GM23248 (cell line): ENCODE results near the gene C4A. TPM values are rescaled to one million over a fixed set of nuclear protein-coding genes. Genes with fewer than 3 reads are reported as not detected.
"Not testable (repeated sequence)": the region's sequence is repeated elsewhere in the genome, so short reads cannot be mapped to it uniquely, and the experiment has no call there.

Source experiments
- DNase-seq: peaks from one replicate; pipeline ENCODE4 v3.0.0-alpha.2; 2015
- H2AFZ ChIP-seq: fragments of 200-600 bp; sonication (generic); 2 replicates; pipeline ENCODE4 v1.6.1; 2016; ENCODE audit warnings: antibody characterized with exemption
- H3F3A ChIP-seq: fragments of 200-600 bp; sonication (generic); 2 replicates; pipeline ENCODE4 v1.6.1; 2016; ENCODE audit warnings: mild to moderate bottlenecking, antibody characterized with exemption, mixed run types; ENCODE audit not compliant: insufficient read depth
- H3K27ac ChIP-seq: fragments of 200-600 bp; sonication (generic); 2 replicates; pipeline ENCODE4 v1.5.1; 2016; ENCODE audit warnings: mild to moderate bottlenecking
- H3K27me3 ChIP-seq: fragments of 200-600 bp; sonication (generic); replicated peaks from 2 replicates; pipeline ENCODE4 v1.6.1; 2016; ENCODE audit warnings: mild to moderate bottlenecking; ENCODE audit not compliant: insufficient read depth
- H3K36me3 ChIP-seq: fragments of 200-600 bp; sonication (generic); 2 replicates; pipeline ENCODE4 v1.6.1; 2016; ENCODE audit warnings: low read depth, mild to moderate bottlenecking
- H3K4me1 ChIP-seq: fragments of 200-600 bp; sonication (generic); 2 replicates; pipeline ENCODE4 v1.6.1; 2016; ENCODE audit warnings: mild to moderate bottlenecking; ENCODE audit not compliant: insufficient read depth
- H3K4me2 ChIP-seq: fragments of 200-600 bp; sonication (generic); one replicate; pipeline ENCODE4 v1.6.1; 2016; ENCODE audit warnings: mild to moderate bottlenecking; ENCODE audit not compliant: unreplicated experiment
- H3K4me3 ChIP-seq: fragments of 200-600 bp; sonication (generic); 2 replicates; pipeline ENCODE4 v1.5.1; 2016; ENCODE audit warnings: mild to moderate bottlenecking
- H3K79me2 ChIP-seq: fragments of 200-600 bp; sonication (generic); 2 replicates; pipeline ENCODE4 v1.6.1; 2016; ENCODE audit warnings: mild to moderate bottlenecking; ENCODE audit not compliant: insufficient read depth
- H3K9ac ChIP-seq: fragments of 200-600 bp; sonication (generic); 2 replicates; pipeline ENCODE4 v1.6.1; 2016; ENCODE audit warnings: mild to moderate bottlenecking
- H3K9me2 ChIP-seq: fragments of 200-600 bp; sonication (generic); 2 replicates; pipeline ENCODE4 v1.6.1; 2016; ENCODE audit warnings: mixed run types, mild to moderate bottlenecking, moderate library complexity; ENCODE audit not compliant: insufficient read depth
- H3K9me3 ChIP-seq: fragments of 200-600 bp; sonication (generic); one replicate; pipeline ENCODE4 v1.6.1; 2017; ENCODE audit warnings: low read depth
- H4K20me1 ChIP-seq: fragments of 200-600 bp; sonication (generic); 2 replicates; pipeline ENCODE4 v1.6.0; 2016; ENCODE audit not compliant: insufficient read depth
- EZH2 ChIP-seq: fragments of 200-600 bp; sonication (generic); IDR thresholded peaks from 2 replicates; pipeline ENCODE4 v1.6.1; 2018; ENCODE audit warnings: antibody characterized with exemption, mild to moderate bottlenecking; ENCODE audit not compliant: insufficient read depth, poor library complexity, severe bottlenecking
- EZH2phosphoT487 ChIP-seq: fragments of 200-600 bp; sonication (generic); IDR thresholded peaks from 2 replicates; pipeline ENCODE4 v1.6.1; 2018; ENCODE audit warnings: antibody characterized with exemption, moderate library complexity, mild to moderate bottlenecking, low read depth; ENCODE audit not compliant: insufficient read depth
- WGBS, 2 experiments: methylation state at CpG; one replicate each; pipeline ENCODE4 v1.1.6; 2015 to 2017; ENCODE audit warnings: low lambda C conversion rate in 2 of 2, low coverage in 1 of 2; ENCODE audit errors: missing lambda C conversion rate in 2 of 2; 5-methylcytosine and 5-hydroxymethylcytosine counted together
- in situ Hi-C: fragments of 300-500 bp; cut with MboI; formaldehyde crosslinking; loops from 2 replicates; pipeline ENCODE4 v1.15.0; 2020
- polyA plus RNA-seq: library from polyadenylated mRNA; unstranded; fragments of >200 nt; fragmentation: Nextera tagmentation; extraction: Ambion mirVana; gene quantifications from 2 replicates; pipeline ENCODE4 v1.2.1, GENCODE V29; 2016
- total RNA-seq: library from RNA; depleted of rRNA; stranded (reverse); fragments of >200 nt; shearing (Covaris generic); gene quantifications from 2 replicates; pipeline ENCODE4 v1.2.3, GENCODE V29; 2014; rRNA removed

C4A gene
- total RNA-seq = 4.8 and 5.3 TPM in 2 replicates
- 1.3 and 2.4 TPM in 2 replicates for polyA plus RNA-seq

DNA sequence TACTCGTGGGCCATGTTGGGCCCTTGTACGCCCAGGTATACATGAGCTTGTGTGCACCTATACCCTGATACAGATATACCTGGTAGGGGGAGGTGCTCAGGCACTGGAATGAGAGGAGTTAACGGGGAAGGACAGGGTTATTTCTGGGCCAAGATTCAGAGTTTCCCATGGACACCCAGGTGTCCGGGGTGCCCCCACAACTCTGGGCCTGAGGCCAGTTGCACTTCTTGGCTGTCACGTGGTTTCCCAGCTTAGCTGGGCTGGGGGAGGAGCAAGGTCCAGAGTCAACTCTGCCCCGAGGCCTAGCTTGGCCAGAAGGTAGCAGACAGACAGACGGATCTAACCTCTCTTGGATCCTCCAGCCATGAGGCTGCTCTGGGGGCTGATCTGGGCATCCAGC lies at the start of gene C4A:
C4A (plus strand) TSS at position 314 of the 400 bp plus-strand sequence; CDS start at position 365, 51 bp downstream.
- H3F3A ChIP-seq, H3K79me2 ChIP-seq, H3K4me1 ChIP-seq, H3K9ac ChIP-seq, in situ Hi-C loops, DNase-seq, H3K4me3 ChIP-seq, H3K27ac ChIP-seq, H4K20me1 ChIP-seq, H2AFZ ChIP-seq, H3K9me2 ChIP-seq, H3K9me3 ChIP-seq, H3K27me3 ChIP-seq, H3K4me2 ChIP-seq: not testable (repeated sequence)
- peaks cover 11% of the 10 kb centered on the region; the same call in 1 of the 2 replicates for H3K36me3 ChIP-seq
- WGBS, 2 experiments = no CpG with 5 or more reads among the region's 7 CpGs

DNA sequence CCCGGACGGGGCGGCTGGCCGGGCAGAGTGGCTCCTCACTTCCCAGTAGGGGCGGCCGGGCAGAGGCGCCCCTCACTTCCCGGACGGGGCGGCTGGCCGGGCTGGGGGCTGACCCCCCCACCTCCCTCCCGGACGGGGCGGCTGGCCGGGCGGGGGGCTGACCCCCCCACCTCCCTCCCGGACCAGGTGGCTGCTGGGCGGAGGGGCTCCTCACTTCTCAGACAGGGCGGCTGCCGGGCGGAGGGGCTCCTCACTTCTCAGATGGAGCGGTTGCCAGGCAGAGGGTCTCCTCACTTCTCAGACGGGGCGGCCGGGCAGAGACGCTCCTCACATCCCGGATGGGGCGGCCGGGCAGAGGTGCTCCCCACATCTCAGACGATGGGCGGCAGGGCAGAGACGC lies 49.7 kb upstream of the C4A start:
- H3K79me2 ChIP-seq, H3K27ac ChIP-seq, H3K36me3 ChIP-seq, H3K4me2 ChIP-seq, H3F3A ChIP-seq, H3K4me3 ChIP-seq, H3K9me2 ChIP-seq, H3K9ac ChIP-seq, H3K27me3 ChIP-seq, H2AFZ ChIP-seq, H3K9me3 ChIP-seq, DNase-seq, H4K20me1 ChIP-seq, in situ Hi-C loops, H3K4me1 ChIP-seq: not testable (repeated sequence)
- 88% methylated on average over 26 of the region's 32 CpGs; no CpG with 5 or more reads in 1 of the 2 experiments for WGBS, 2 experiments

DNA sequence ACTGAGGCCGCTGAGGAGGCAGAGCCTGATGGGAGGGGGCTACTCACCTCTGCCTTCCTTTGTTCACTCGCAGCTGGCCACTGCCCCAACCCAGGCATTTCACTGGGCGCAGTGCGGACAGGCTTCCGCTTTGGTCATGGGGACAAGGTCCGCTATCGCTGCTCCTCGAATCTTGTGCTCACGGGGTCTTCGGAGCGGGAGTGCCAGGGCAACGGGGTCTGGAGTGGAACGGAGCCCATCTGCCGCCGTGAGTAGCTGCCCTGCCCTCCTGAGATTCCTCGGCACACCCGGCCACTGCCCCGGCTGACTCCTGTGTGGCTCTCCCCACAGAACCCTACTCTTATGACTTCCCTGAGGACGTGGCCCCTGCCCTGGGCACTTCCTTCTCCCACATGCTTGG lies 48.3 kb upstream of the C4A start:
- Histone ChIP-seq H4K20me1 (no peaks in the 10 kb centered on the region), H3K9me3 (no peaks in the 10 kb centered on the region), H3F3A (no peaks in the 10 kb centered on the region), H3K9me2 (no peaks in the 10 kb centered on the region), H2AFZ (no peak overlapping the region), H3K4me1 (no peaks in the 10 kb centered on the region), H3K4me3 (no peak overlapping the region), H3K27me3 (no peaks in the 10 kb centered on the region), H3K27ac (no peak overlapping the region), H3K9ac (no peak overlapping the region), H3K4me2 (no peak overlapping the region), H3K79me2 (no peaks in the 10 kb centered on the region), H3K36me3 (no peaks in the 10 kb centered on the region)
- TF ChIP-seq EZH2 (no peak), EZH2phosphoT487 (no peak)
- WGBS, 2 experiments = 84 to 87% methylated on average over 19 of the region's 19 CpGs
- no peak for DNase-seq
- in situ Hi-C loops = no loop called here

- no peak overlapping the region for H3K27ac ChIP-seq
- no peak overlapping the region for H3K4me2 ChIP-seq
- no peak overlapping the region for H2AFZ ChIP-seq
- no peaks in the 10 kb centered on the region for H3K79me2 ChIP-seq
- no peaks in the 10 kb centered on the region for H3F3A ChIP-seq
- H3K9me3 ChIP-seq = no peaks in the 10 kb centered on the region
- H3K4me1 ChIP-seq = no peaks in the 10 kb centered on the region
- TF ChIP-seq EZH2phosphoT487 = no peak
- H3K36me3 ChIP-seq = no peaks in the 10 kb centered on the region
- H3K27me3 ChIP-seq = no peaks in the 10 kb centered on the region
- WGBS, 2 experiments = 85 to 89% methylated on average over 3 of the region's 3 CpGs
- no peak overlapping the region for H3K4me3 ChIP-seq
- in situ Hi-C loops = no loop called here
- H3K9me2 ChIP-seq = no peaks in the 10 kb centered on the region
- no peak overlapping the region for H3K9ac ChIP-seq
- no peaks in the 10 kb centered on the region for H4K20me1 ChIP-seq
- DNase-seq = no peak
These were observed 46.8 kb upstream of the C4A start for GRCh38 chr6:31935021-31935420.

DNA sequence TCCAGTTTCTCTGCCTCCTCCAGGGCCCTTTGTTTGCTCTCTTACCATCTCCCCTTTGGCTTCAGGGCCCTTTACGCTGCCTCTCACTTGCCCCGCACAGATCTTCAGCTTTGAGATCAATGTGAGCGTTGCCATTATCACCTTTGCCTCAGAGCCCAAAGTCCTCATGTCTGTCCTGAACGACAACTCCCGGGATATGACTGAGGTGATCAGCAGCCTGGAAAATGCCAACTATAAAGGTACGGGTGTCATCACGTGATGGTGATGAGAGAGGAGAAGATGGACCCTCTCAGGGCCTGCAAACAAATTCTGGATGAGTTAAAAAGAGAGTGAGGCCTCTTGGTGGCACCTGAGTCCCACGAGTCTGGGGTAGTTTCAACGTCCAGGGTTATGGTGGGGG lies 46.0 kb upstream of the C4A start:
- in situ Hi-C loops = no loop called here
- H2AFZ ChIP-seq = no peak overlapping the region

More for the DNA sequence above, 46.0 kb upstream of the C4A start:
- Histone ChIP-seq H3K9me2 (no peaks in the 10 kb centered on the region), H4K20me1 (no peaks in the 10 kb centered on the region), H3K4me1 (no peaks in the 10 kb centered on the region), H3K27me3 (no peaks in the 10 kb centered on the region), H3K4me2 (no peak overlapping the region), H3K9me3 (no peaks in the 10 kb centered on the region), H3K36me3 (no peaks in the 10 kb centered on the region), H3K79me2 (no peaks in the 10 kb centered on the region), H3K9ac (no peak overlapping the region), H3F3A (no peaks in the 10 kb centered on the region), H3K27ac (no peak overlapping the region), H3K4me3 (no peak overlapping the region)
- TF ChIP-seq EZH2 (no peak), EZH2phosphoT487 (no peak)
- WGBS, 2 experiments = 77 to 79% methylated on average over 9 of the region's 9 CpGs
- no peak for DNase-seq
